ENCODE results near the gene SIT1. TPM values are rescaled to one million over a fixed set of nuclear protein-coding genes. Genes with fewer than 3 reads are reported as not detected.
"Not testable (repeated sequence)": the region's sequence is repeated elsewhere in the genome, so short reads cannot be mapped to it uniquely, and the experiment has no call there.

SIT1 gene
- total RNA-seq, 4 donors from 2014 or later = 0.42 to 4.2 (median 1.5) TPM

DNA sequence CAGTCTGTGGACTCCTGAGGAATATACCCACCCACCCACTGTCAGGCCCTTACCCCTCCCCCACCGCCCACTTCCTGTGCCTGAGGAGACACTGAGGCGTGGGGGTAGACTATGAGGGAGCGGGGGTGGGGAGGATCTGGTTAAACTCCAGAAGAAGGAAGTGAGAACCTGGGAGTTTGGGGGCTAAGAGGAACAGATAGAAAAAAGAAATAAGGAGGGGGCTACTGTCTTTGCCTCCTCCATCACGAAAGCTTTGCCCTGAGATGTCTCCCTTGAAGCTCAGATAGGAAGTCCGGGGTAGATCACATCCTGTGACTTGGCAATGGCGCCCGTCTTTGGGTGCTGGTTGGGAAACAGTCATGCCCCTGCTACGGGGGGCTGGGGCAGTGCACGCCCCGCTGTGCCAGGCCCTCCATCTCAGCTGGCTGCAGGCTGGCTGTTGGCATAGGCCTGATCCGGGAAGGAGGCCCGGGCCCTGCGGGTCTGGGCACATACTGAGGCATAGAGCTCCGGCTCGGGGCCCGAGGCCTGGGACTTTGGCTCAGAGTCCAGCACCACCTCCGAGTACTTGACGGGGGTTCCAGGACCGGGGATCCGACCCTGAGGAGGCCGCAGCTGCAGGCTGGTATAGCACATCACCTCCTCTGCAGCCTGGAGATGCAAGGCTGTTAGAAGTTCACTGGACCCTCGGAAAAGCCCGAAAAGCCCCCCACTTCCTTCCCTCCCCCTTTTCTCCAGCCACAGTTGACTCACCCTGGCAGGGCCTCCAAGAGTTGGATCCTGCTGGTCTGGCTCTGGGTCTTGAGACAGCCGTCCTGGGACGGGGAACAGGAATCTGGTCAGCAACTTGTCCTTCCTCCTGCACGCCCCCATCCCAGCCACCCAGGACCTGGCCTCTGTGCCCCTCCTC, 1.0 kb downstream of the SIT1 start:
- Histone ChIP-seq H3K9me3 (no peaks in the 10 kb centered on the region), H3K4me1 (peaks cover 8 to 61% (median 27%) of the 10 kb centered on the region in 3 donors), H3K36me3 (no peaks in the 10 kb centered on the region), H3K27me3 (no peaks in the 10 kb centered on the region), H3K4me3 (peak overlapping the region in 3 of 4 donors; percentile 11 to 55 (median 37)), H3K27ac (peak overlapping the region; percentile 3 to 78 (median 48))
- WGBS, 2 donors = 47 to 51% methylated on average over 8 to 14 of the region's 26 CpGs
- intact Hi-C loops (cut with DNase I) = no loop called here
- no peak for DNase-seq
- TF ChIP-seq POLR2A (IDR thresholded peaks at IDR 0.05) = no peak
- TF ChIP-seq, protein P1, sequence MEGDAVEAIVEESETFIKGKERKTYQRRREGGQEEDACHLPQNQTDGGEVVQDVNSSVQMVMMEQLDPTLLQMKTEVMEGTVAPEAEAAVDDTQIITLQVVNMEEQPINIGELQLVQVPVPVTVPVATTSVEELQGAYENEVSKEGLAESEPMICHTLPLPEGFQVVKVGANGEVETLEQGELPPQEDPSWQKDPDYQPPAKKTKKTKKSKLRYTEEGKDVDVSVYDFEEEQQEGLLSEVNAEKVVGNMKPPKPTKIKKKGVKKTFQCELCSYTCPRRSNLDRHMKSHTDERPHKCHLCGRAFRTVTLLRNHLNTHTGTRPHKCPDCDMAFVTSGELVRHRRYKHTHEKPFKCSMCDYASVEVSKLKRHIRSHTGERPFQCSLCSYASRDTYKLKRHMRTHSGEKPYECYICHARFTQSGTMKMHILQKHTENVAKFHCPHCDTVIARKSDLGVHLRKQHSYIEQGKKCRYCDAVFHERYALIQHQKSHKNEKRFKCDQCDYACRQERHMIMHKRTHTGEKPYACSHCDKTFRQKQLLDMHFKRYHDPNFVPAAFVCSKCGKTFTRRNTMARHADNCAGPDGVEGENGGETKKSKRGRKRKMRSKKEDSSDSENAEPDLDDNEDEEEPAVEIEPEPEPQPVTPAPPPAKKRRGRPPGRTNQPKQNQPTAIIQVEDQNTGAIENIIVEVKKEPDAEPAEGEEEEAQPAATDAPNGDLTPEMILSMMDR (IDR thresholded peaks at IDR 0.05) = no peak

DNA sequence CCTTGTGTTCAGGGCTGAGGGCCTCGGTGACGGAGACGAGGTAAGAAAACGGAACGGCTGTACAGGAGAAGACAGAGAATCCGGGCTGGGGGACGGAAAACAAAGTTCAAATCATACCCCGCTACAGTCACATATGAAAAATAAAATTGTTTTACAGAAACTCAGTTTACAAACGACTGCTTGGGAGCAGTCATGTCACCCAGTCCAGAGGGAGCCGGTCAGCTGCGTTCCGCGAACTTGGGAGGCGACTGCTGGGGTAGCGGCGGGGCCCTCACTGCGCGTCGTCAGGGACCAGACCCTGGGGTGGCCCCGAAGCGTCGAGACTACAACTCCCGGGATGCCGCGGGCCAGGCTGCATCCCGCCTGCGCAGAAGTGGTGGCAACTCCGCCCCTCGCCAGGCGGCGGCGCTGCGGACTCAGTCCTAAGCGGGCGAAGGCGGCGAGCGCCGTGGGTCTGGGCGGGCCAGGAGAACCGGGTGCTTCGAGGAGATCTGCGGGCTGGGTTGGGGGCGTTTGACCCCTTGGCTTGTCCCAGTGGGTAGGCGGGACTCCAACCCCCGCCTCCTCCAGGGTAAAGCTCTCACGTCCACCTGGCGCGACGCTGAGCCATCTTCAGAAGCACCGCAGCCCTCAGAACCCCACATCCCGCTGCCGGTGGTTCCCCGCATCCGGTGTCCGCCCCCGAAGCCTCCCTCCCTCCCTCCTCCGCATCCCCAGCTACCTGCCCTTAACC, 4.0 kb downstream of the SIT1 start:
- Histone ChIP-seq H3K9me3 (no peaks in the 10 kb centered on the region), H3K27ac (peak overlapping the region; percentile 79 to 94 (median 88)), H3K36me3 (no peaks in the 10 kb centered on the region), H3K4me1 (peaks cover 8 to 63% (median 15%) of the 10 kb centered on the region in 3 donors), H3K4me3 (peak overlapping the region; percentile 35 to 75 (median 60)), H3K27me3 (no peaks in the 10 kb centered on the region)
- TF ChIP-seq POLR2A (IDR thresholded peaks at IDR 0.05) = peak in 3 of 4 donors; percentile 10 to 92 (median 84)
- TF ChIP-seq, protein P1 (IDR thresholded peaks at IDR 0.05) = peak; percentile 93 to 99 (median 98)
- DNase-seq = peak; percentile 57
- intact Hi-C loops (cut with DNase I) = no loop called here
- WGBS, 2 donors = 1% methylated on average over 10 to 19 of the region's 58 CpGs

DNA sequence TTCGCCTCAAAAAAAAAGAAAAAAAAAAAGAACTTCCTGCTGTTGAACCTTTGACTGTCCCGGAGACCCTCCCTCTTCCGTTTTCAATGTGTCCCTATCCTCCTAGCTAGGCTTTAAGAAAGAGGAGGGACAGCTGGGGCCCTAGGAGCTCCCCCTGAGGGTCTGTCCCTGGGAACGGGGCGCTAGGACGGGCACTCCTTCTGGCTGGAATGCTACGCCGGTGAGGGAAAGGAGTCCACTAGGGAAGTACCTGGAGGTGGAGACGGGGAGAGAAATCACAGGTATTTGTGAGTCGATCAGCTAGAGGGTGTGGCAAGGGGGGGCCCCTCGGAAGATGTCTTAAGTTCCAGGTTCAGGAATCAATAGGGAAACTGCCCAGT, 4.6 kb downstream of the SIT1 start:
- Histone ChIP-seq H3K4me1 (peaks cover 8 to 63% (median 15%) of the 10 kb centered on the region in 3 donors), H3K36me3 (no peaks in the 10 kb centered on the region), H3K27ac (peak overlapping the region; percentile 79 to 94 (median 88)), H3K27me3 (no peaks in the 10 kb centered on the region), H3K4me3 (peak overlapping the region; percentile 35 to 75 (median 60)), H3K9me3 (no peaks in the 10 kb centered on the region)
- 1 to 2% methylated on average over 11 of the region's 11 CpGs for WGBS, 2 donors
- DNase-seq = no peak
- TF ChIP-seq, protein P1 (IDR thresholded peaks at IDR 0.05) = no peak
- TF ChIP-seq POLR2A (IDR thresholded peaks at IDR 0.05) = no peak
- intact Hi-C loops (cut with DNase I) = no loop called here

DNA sequence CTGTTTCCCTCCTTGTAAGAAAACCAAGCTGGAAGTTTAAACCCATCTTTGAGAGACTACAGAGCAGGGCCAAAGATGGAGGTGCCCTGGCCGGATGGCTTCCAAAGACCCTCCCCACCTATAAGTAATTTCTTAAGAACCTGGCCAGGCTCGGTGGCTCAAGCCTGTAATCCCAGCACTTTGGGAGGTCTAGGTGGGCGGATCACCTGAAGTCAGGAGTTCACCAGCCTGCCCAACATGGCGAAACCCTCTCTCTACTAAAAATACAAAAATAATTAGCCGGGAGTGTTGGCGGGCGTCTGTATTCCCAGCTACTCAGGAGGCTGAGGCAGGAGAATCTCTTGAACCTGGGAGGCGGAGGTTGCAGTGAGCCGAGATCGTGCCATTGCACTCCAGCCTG, 5.0 kb downstream of the SIT1 start:
- WGBS, 2 donors = 40 to 43% methylated on average over 7 to 10 of the region's 10 CpGs
- H3K36me3 ChIP-seq; DNase-seq; H3K27me3 ChIP-seq; H3K9me3 ChIP-seq; intact Hi-C loops (cut with DNase I): not testable (repeated sequence)
- Histone ChIP-seq H3K4me1 (peaks cover 8 to 59% (median 15%) of the 10 kb centered on the region in 3 donors), H3K27ac (peak overlapping the region; percentile 45 to 90 (median 82)), H3K4me3 (peak overlapping the region; percentile 35 to 75 (median 60))

DNA sequence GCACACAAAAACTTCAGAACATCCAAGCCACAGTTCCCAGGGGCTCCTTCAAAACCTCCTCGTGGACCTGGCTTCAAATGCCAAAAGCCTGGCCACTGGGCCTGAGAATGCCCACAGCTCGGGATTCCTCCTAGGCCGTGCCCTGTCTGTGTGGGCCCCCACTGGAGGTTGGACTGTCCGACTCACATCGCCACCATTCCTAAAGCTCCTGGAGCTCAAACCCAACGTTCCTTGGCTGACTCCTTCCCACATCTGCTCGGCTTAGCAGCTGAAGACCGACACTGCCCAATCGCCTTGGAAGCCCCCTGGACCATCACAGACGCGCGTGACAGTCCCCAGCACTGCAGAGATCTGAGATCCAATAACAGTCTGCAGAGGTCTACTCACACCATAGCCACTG, 7.7 kb downstream of the SIT1 start:
- Histone ChIP-seq H3K9me3 (no peaks in the 10 kb centered on the region), H3K4me3 (no peak overlapping the region), H3K36me3 (no peaks in the 10 kb centered on the region), H3K4me1 (peaks cover 6 to 40% (median 10%) of the 10 kb centered on the region in 3 donors), H3K27me3 (no peaks in the 10 kb centered on the region), H3K27ac (no peak overlapping the region)
- no peak for DNase-seq
- no peak for TF ChIP-seq POLR2A (IDR thresholded peaks at IDR 0.05)
- TF ChIP-seq, protein P1 (IDR thresholded peaks at IDR 0.05) = no peak
- 89 to 92% methylated on average over 4 to 5 of the region's 12 CpGs for WGBS, 2 donors
- intact Hi-C loops (cut with DNase I) = no loop called here

DNA sequence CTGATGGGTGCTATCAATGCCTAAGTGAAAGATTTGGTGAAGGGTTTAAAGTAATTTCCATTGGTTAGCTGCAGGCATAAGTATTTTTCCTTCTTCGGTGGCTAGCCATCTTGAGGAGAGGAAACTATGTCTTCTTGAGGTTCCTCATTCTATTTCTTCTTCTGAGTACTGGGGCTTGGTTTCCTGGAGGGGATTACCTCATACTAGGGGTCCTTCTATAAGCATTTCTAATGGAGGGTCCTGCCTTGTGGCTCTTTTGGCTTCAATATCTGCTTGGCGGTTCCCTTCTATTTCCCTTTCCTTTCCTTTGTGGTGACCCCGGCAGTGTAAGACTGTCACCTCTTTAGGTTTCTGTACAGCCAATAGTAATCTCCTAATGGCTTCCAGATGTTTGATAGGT, 9.3 kb downstream of the SIT1 start:
- H3K27me3 ChIP-seq; intact Hi-C loops (cut with DNase I): not testable (repeated sequence)
- WGBS, 2 donors = 87 to 89% methylated on average over 3 of the region's 3 CpGs

DNA sequence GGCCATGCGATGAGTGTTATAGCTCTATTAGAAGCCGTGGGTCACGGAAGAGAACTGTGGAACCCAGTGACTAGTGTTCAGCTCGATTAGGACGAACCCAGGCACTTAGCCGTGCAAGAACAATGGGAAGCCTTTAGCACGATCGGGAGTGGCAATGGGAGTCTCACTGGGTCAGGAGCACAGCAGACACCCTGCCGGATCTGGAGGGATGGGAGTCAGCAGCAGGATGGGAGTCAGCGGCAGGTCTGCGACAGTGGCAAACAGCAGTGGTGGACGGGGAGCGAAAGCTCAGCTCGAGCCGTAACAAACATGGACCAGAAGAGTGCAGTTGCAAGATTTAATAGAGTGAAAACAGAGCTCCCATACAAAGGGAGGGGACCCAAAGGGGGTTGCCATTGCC, 10.3 kb downstream of the SIT1 start:
- H3K36me3 ChIP-seq; DNase-seq; H3K4me3 ChIP-seq; H3K27me3 ChIP-seq; H3K9me3 ChIP-seq; H3K27ac ChIP-seq; intact Hi-C loops (cut with DNase I): not testable (repeated sequence)
- WGBS, 2 donors = 94 to 96% methylated on average over 15 of the region's 15 CpGs
- H3K4me1 ChIP-seq = peaks cover 0 to 18% (median 4%) of the 10 kb centered on the region in 3 donors

More for the DNA sequence above, 9.3 kb downstream of the SIT1 start:
- H3K9me3 ChIP-seq, H3K27ac ChIP-seq, DNase-seq, H3K4me3 ChIP-seq, H3K36me3 ChIP-seq: not testable (repeated sequence)
- H3K4me1 ChIP-seq = peaks cover 0 to 29% (median 4%) of the 10 kb centered on the region in 3 donors

Measured in esophagus squamous epithelium (tissue), 5 donors.